GM19239 (cell line): ENCODE results near the gene PRRX2.
"Not testable (repeated sequence)": the region's sequence is repeated elsewhere in the genome, so short reads cannot be mapped to it uniquely, and the experiment has no call there.

Source experiments
- DNase-seq: peaks from one replicate; pipeline ENCODE4 v3.0.0; 2011; ENCODE audit warnings: low spot score; ENCODE audit not compliant: insufficient read length
- FAIRE-seq: peaks from 2 replicates; lab custom pipeline; 2011; peaks lifted over from hg19 to GRCh38; lab: Jason Lieb, UNC

Gene PRRX2

DNA sequence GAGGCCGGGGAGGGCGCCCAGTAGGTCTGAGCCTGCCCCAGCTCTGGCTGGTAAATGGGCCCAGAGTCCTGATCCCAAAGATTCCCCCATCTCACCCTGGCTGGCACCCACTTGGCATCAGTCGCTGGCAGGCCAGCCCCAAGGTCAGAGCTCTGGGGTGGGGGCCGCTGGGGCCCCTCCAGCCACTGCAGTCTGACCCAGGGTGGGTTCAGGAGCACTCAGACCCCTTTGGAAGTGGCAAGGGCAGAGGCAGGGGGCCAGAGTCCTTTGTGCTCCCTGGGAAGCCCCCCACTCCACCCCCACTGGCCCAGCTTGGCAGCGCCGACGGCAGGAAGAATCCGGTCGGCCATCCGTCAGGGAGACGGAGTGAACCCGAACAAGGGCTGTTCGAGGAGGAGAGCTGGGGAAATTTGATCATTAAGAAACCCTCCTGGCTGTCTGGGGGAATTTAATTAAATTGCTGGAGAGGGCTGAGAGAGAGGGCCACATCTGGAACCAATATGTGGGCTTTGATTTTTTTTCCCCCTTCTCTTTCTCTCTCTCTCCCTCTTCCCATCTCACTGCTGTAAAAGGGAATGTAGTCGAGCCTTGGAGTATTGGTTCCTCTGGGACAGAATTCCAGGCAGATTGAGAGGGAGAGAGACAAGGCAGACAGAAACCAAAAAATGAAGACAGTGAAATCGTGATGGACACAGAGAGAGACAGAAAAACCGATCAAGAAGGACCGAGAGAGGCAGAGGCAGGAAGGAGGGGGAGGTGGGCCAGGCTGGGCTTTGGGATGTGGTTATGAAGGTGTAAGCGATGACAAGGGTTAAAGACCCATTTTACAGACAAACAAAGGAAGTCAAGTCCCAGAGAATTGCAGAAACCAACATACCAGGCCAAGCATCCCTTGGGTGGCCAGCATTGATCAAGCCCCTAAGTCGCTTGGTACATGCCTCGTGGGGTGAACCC is 15.4 kb upstream of the PRRX2 start:
- FAIRE-seq (no peak), DNase-seq (no peak)

DNA sequence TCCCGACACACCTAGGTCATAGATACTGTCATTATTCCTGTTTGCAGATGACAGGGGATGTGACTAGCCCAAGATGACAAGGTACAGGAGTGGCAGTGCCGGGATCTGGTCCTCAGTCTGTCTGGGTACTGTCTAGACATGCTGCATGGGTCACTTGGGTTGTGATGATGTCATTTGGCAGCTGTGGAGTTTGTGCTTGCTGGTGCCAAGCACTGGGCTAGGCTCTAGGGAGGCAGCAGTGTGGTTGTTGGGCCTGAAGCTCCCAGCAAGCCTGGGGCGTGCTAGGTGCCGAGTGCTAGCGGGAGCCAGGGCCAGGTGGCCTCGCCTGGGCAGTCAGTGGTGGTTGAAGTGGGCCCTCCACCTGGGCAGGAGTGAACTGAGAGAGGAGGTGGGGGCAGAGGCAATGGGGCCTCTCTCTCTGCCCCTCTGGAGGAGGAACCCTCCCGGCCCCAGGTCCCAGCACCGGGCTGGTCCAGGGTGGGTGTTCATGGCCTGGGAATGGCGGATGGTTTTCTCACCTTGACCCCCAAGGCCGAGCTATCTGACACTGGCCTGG is 14.7 kb upstream of the PRRX2 start:
- DNase-seq (no peak), FAIRE-seq (no peak)

DNA sequence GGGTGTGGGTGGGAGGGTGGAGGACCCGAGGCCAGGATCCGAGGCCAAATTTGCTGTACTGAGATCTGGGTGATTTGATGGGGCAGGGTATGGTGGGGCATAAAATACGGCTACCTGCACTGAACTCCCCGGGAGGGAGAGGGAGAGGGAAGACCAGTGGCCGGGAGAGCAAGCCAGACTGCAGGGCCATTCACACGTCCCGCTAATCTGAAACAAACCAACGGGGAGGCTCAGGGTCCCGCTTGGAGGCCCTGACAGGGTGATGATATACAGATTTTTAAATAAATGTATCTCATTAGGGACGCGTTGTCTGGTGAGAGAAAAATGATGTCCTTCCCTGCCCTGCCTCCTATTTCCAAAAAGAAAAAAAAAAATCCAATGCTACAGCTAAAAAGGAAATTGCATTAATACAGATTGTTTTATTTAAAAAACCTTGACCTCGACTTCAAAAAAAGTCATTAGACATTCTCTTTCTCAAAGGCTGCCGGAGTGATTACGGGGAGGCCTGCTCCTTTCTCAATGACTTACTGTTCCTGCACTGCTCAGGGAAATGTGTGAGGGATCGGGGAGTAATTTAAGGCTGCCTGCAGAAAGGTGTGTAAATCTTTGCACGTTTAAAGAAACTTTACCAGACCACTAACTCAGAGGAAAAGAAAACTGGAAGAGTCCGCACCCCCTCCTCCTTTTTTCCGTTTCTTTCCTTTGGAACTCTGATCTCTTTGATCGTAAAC is 11.5 kb upstream of the PRRX2 start:
- FAIRE-seq: no peak
- DNase-seq: no peak

DNA sequence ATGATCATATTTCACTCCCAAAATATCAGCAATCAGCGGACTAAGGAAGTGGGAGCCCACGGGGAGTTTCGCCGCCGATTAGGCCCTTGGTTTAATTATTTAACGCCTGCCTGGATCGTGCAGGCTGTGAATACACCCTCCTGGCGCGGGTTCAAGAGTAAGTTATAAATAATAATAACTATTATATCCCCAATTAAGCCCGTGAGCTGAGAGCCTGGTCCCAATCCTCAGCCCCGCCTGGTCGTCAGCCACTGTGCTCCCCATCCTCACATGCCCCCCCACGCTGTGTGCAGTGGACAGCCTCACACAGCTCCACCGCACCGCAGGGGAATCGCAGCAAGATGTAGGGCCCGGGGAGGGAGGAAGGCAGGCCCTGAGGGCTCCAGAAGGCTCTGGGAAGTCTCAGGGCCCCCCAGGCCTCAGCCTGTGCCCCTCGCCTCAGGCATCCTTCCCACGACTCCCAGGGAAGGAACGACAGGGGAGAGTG is 10.8 kb upstream of the PRRX2 start:
- no peak for FAIRE-seq
- DNase-seq: no peak

DNA sequence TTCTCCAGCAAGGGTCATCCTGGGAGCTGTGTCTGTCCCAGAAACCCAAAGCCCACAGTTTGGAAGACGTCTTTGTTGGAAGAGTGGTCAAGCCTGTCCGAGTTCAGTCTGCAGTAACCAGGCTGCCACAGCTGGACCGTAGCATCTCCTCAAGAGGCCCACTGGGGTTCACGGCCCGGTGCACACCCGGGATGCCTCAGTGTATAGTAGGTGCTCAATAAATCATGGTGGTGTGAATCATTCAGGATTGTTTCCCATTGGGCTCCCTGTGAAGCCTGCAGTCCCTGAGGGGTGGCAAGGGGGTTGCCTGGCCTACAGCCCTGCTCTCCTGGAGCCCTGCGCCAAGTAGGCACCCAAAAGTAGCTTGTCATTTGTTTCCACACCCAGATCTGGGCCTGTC is 10.3 kb upstream of the PRRX2 start:
- DNase-seq (no peak), FAIRE-seq (no peak)

DNA sequence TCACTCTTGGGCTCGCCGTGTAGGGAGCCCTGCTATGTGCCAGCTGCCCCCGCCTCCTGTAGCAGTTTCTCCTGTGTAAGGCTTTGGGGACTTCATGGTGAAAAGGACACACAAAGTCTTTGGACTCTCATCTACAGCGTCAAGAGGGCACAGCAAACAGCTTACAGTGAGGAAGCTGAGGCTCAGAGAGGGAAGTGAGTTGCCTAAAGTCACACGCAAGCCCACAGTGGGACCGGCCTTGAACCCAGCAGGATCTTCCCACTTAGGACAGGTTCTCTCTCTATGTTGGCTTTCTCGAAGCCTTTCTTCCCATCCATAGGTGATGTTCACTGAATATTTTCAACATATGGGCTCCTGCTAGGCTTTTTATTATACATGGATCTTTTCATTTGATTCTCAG is 9.8 kb upstream of the PRRX2 start:
- FAIRE-seq (no peak), DNase-seq (no peak)

DNA sequence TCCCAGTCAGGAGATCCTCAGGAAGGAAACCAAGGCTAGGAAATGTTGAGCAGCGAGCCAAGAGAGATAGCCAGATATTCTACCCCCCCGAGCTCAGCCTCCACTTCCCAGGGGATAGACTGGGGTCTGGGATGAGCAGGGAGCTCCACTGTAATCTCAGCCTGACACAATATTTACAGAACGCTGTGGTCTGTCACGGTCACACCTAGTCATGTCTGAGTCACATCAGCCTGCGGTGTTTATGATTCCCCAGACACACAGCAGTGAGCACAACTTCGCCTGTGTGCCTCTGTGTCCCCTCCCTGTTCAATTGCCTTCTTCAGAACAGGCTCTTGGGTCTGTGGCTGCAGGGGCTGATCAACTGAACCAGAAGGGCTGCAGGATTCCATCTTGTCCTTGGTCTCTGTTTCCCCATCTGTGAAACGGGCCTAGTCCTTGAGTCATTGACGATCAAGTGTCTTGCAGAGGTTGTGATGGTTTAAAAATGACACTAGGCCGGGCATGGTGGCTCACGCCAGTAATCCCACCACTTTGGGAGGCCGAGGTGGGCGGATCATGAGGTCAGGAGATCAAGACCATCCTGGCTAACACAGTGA is 8.6 kb upstream of the PRRX2 start:
- no peak for FAIRE-seq
- DNase-seq: no peak

DNA sequence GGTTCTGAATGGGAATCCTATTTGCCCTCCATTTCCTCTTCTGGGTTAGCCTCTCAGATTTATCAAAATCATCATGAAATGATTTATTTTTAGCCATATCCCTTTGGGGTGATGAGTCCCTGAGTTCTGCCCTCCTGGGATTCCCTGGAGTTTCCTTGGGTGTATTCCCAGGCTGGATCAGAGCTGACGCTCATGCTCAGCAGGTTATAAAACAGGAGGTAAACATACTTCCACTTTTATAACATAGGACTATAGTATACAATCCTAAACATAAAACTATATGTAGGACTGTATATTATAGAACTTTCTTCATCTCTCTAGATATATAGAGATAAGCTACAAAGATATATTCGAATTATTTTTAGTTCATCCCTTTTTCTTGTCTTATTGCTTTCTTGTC is 4.4 kb upstream of the PRRX2 start:
- FAIRE-seq: no peak
- no peak for DNase-seq

DNA sequence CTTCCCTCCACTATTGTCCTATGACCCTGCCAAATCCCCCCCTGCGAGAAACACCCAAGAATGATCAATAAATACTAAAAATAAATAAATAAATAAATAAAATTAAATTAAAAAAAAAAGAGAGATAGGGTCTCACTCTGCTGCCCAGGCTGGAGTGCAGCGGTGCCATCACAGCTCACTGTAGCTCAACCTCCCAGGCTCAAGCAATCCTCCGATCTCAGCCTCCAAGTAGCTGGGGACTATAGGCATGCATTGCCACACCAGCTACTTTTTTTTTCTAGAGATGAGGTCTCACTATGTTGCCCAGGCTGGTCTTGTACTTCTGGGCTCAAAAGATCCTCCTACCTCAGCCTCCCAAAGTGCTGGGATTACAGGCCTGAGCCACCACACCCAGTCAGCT is 3.2 kb upstream of the PRRX2 start:
- DNase-seq, FAIRE-seq: not testable (repeated sequence)

DNA sequence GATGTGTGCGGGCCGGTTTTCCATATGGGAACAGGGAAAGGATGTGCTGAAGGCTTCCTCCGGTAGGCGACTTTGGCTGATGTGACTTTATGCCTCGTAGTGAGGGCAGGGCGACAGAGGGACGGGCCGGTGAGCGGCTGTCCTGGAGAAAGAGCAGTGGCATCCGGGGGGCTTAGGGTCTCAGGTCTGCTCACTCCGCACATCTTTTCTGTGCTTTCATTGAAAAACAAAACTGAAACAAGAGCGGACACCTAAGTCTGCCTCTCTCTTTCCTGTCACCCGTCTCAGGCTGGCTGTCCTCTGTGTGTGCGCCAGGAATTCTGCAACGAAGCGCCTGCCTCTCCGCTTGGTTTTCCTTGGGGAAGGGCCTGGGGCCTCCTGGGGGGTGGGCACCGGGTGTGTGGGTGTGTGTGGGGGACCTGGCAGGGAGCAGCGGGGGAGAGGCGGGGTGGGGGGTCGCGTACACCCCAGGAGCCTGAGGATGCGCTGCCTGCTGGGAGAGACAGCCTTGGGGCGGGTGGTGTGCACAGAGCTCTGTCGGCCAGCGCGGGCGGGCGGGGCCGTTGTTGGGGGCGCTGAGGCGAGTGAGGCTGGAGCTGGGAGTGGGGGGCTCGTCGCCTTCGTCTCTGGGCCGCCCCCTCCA is 580 bp upstream of the PRRX2 start:
- FAIRE-seq: no peak
- DNase-seq: peak; percentile 44

DNA sequence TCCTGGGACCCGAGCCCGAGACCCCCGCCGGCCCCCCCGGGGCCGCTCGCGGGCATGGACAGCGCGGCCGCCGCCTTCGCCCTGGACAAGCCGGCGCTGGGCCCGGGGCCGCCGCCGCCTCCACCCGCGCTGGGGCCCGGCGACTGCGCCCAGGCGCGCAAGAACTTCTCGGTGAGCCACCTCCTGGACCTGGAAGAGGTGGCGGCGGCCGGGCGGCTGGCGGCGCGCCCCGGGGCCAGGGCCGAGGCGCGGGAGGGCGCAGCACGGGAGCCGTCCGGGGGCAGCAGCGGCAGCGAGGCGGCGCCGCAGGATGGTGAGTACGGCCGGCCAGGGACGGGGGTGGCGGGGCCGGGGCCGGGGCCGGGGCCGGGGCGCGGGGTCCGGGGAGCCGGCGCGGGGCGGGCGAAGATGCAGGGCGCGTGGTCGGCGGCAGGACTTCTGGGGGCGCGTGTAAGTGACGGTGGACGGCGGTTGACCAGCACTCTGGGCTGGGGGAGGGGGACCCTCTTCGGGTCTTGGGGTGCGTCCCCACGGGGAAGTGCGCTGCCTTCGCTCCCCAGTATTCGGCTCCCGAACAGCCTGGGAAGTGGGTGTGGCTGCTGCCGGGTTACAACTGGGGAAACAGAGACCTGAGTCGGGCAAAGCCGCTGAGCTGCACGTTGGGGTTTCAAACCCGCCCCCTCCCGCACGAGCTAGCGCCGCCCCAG is 520 bp downstream of the PRRX2 start:
- FAIRE-seq (no peak), DNase-seq (no peak)

DNA sequence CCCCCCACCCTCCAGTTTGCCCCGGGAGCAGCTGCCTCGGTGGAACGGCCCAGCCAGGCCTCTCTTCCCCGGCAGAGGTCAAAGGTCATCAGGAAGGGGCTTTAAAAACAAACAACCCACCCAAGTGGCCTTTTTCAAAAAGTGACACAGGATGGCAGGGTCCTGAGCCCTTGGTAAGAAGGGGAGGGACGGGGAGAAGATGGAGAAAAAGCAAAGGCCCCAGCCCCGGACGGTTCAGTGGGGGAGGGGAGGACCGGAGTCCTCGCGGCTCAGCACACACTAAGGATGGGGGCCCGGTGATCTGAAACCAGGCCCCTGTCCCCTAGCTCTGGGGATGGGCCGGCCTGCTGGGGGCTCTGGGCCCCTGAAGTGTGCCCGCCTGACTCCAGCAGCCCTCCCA is 1.1 kb downstream of the PRRX2 start:
- no peak for DNase-seq
- FAIRE-seq: no peak

DNA sequence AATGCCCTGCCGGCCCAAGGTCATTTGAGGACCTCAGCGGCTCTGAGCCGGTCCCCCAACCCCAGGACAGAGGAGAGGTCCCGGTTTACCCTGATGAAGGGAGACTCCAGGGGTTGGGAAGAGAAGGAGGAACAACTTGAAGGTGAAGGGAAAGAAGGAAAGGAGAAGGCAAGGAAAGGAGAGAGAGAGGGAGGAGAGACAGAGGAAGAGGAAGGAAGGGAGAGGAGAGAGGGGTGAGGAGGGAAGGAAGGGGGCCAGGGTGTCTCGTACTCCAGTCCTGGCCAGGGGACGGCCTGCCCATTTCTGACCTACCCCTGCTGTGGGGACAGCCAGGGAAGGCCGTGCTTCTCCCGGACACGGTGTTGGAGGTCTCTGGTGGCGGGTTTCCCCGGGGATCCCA is 1.9 kb downstream of the PRRX2 start:
- DNase-seq: no peak
- no peak for FAIRE-seq

DNA sequence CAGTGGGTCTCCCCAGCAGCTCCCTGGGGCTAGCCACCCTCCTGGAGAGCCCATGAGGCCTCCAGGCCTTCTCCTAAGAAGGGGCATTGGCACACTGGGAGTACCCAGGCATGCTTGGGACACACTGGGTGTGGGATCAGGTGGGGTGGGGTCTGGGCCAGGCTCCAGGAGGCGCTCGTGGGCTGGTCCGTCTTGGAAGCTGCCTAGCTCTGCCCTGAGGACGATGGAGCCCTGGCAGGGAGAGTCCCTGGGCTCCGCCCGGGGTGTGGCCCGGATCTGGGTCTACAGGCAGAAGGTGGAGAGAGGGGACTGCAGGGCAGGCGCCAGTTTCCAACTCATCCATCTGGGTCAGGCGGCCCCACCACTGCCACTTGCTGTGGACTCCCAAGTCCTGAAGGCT is 2.4 kb downstream of the PRRX2 start:
- no peak for DNase-seq
- FAIRE-seq: no peak

DNA sequence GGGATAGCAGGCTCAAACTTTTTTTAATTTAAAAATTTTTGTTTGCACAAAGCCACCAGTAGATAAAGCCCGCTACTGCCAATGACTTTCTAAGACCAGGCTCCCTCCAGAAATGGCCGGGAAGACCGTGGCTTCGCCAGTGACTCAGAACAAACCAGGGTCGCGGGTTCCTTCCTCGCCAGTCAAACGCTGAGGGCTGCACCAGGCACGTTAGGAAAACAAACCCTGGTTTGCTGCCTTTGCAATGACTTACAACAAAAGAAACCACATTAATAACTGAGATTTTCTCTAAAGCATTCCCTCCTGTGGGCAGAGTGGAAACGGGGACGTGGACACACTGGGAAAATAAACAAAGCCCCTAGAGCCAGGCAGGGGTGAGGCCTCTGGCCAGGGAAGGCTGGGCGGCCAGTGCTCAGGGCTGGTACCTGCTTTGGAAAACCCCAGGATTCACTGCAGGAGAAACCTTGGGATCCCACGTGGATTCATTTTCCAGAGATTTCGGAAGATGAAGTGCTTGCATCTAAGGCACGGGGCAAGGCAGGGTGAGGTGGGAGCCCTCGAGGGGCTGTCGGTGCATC is 3.8 kb downstream of the PRRX2 start:
- FAIRE-seq (no peak), DNase-seq (no peak)

DNA sequence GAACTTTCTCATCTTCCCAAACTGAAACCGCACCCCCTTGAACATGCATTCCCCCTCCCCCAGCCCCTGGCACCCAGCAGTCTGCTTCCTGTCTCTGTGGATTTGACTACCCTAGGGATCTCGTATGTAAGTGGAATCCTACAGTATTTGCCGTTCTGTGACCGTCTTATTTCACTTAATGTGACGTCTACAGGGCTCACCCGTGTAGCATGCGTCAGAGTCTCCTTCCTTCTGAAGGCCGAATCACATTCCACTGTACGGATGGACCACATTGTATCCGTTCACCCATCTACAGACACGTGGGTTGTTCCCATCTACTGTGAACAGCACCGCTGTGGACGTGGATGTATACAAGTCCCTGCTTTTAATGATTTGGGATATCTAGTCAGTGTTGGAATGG is 4.5 kb downstream of the PRRX2 start:
- DNase-seq (no peak), FAIRE-seq (no peak)

DNA sequence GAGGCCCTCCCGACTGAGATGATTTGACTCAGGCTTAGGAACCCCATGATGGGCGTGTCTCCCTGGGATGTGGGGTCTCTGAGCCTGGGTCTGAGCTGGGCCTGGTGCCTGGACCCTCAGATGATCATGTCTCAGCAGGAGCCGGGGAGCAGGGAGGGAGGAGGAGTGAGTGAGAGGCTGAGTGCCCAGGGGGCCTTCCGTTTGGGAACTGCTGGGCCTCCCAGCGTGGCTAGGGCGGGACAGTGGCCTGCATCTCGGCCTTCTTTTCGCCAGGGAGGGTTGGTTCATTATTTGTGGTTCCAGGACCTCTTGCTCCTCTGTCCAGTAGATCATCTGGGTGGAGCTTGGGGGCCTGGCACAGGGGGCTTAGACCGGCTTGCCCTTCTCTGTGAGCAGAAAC is 5.6 kb downstream of the PRRX2 start:
- FAIRE-seq (no peak), DNase-seq (no peak)

DNA sequence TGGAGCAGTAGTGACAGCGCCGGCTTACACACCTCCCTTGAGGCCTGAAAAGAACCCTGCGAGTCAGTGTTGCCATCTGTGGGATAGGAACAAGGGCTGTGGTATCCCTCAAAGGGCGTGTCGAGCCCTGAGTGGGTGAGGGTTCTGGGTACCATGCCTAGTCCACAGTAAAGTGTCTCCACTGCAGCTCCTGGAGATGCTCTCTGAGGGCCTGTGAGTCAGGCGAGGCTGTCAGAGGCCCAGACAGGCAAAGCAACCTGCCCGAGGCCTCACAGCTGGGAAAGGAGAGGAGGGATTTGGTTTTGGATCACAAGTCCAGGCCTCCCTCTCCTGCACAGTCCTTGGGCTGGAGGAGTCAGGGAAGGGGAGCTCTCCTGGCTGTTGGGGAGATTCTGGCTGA is 6.1 kb downstream of the PRRX2 start:
- DNase-seq (no peak), FAIRE-seq (no peak)

DNA sequence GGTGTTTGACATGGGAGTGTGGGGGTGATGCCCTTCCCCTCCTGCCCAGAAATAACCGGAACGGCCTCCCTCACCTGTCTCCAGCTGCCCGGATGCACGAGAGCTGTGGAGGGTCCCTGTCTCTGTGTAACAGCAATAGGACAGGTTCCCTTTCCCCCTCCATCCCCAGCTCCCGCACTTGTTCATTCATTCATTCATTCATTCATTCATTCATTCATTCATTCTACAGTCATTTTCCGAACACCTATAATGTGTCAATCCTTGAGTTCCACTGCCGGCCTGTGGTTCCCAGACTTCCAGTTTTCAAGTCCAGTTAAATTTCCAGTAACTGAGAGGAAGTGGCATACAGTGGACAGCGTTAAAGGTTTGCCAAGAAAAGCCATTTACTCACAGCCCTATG is 7.3 kb downstream of the PRRX2 start:
- FAIRE-seq (no peak), DNase-seq (no peak)
